ENCODE measurements around the gene ITIH4.

The ITIH4 gene

DNA sequence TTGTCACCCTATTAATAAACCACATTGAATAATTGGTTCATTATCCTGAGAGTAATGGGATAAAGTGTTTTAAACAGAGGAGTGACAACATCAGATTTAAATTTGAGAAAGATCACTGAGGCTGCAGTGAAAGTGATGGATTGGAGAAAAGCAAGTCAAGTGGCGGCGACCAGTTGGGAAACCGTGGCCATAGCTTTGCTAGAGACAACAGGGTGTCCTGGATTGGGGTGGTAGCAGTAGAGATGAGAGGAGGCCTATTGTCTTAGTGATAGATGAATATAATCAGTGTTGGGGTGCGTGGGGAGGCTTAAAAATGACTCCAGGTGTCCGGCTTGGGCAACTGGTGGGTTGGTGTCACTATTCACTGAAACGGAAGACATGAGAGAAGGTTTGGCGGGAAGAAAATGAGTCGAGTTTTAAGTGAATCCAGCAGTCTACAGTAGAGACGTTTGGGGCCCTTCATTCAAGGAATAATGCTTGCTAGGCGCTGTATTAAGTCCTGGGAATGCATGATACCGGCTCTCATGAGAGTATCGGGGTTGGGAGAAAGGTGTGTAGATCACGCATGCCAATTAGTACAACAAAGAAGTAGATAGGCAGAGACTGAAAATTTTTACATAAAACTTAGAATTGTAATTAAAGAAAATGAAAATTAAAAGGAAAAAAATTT, 60.6 kb downstream of the ITIH4 start:
- Histone ChIP-seq H3K9me2 (replicated peaks; ENCODE audit: control insufficient read depth, low read length) (no peaks in the 10 kb centered on the region), H3K36me3 (ENCODE audit: control insufficient read depth, low read length) (peaks cover 21% of the 10 kb centered on the region), H4K20me1 (ENCODE audit: control insufficient read depth, insufficient read depth, low read depth, low read length) (no peaks in the 10 kb centered on the region), H3K9me3 (ENCODE audit: control insufficient read depth, insufficient read depth, low read length) (no peaks in the 10 kb centered on the region), H3K27me3 (ENCODE audit: control insufficient read depth, low read length) (no peaks in the 10 kb centered on the region), H3K4me2 (ENCODE audit: low read length) (peak overlapping the region; percentile 98), H3K79me2 (ENCODE audit: control insufficient read depth, low read length) (peaks cover 30% of the 10 kb centered on the region), H3K4me3 (ENCODE audit: low read length) (peak overlapping the region; percentile 98), H3K27ac (ENCODE audit: low read depth, low read length) (peak overlapping the region; percentile 82; the same call in 1 of the 2 replicates), H3K4me1 (ENCODE audit: control insufficient read depth, low read length) (peaks cover 18% of the 10 kb centered on the region), H3F3A (ENCODE audit: control insufficient read depth, insufficient read depth) (no peaks in the 10 kb centered on the region; the same call in 1 of the 2 replicates)
- no peak for TF ChIP-seq CTCF (IDR thresholded peaks at IDR 0.05; ENCODE audit: low read depth, low read length, poor library complexity, severe bottlenecking)
- TF ChIP-seq EZH2phosphoT487 (IDR thresholded peaks at IDR 0.05; ENCODE audit: borderline replicate concordance, low read length) = no peak

GRCh38 chr3:52763466-52763865, 67.0 kb downstream of the ITIH4 start:
- Histone ChIP-seq H3K9me2 (replicated peaks; ENCODE audit: control insufficient read depth, low read length) (no peaks in the 10 kb centered on the region), H3K4me3 (ENCODE audit: low read length) (no peak overlapping the region), H3K4me2 (ENCODE audit: low read length) (no peak overlapping the region), H3F3A (ENCODE audit: control insufficient read depth, insufficient read depth) (no peaks in the 10 kb centered on the region; the same call in 1 of the 2 replicates), H3K36me3 (ENCODE audit: control insufficient read depth, low read length) (peaks cover 58% of the 10 kb centered on the region), H3K4me1 (ENCODE audit: control insufficient read depth, low read length) (no peaks in the 10 kb centered on the region), H4K20me1 (ENCODE audit: control insufficient read depth, insufficient read depth, low read depth, low read length) (no peaks in the 10 kb centered on the region), H3K27me3 (ENCODE audit: control insufficient read depth, low read length) (no peaks in the 10 kb centered on the region), H3K27ac (ENCODE audit: low read depth, low read length) (no peak overlapping the region), H3K79me2 (ENCODE audit: control insufficient read depth, low read length) (peaks cover 8% of the 10 kb centered on the region), H3K9me3 (ENCODE audit: control insufficient read depth, insufficient read depth, low read length) (no peaks in the 10 kb centered on the region)
- no peak for TF ChIP-seq CTCF (IDR thresholded peaks at IDR 0.05; ENCODE audit: low read depth, low read length, poor library complexity, severe bottlenecking)

Measured in DOHH2 (cell line).